CD14-positive monocyte (primary cell): ENCODE measurements around the gene RHOU. TPM values are rescaled to one million over a fixed set of nuclear protein-coding genes. Genes with fewer than 3 reads are reported as not detected.

Experiments used
- DNase-seq, 3 donors: peaks; one replicate each; pipeline ENCODE4 v3.0.0-alpha.2; 2011 to 2022
- H2AFZ ChIP-seq: 2 replicates; pipeline ENCODE4 v1.6.0; 2012; ENCODE audit warnings: mild to moderate bottlenecking, low read depth, low read length, inconsistent platforms; ENCODE audit not compliant: insufficient read depth, poor library complexity, severe bottlenecking
- H3K27ac ChIP-seq, 2 donors: 1 replicate in 1 of 2; 2 replicates in 1 of 2; pipeline ENCODE4 v1.5.1; 2012 to 2013; ENCODE audit warnings: low read length in 2 of 2, control low read depth in 1 of 2, inconsistent platforms in 1 of 2, low read depth in 1 of 2, mild to moderate bottlenecking in 1 of 2
- H3K27me3 ChIP-seq, 2 donors: one replicate each; pipeline versions ENCODE4 v1.6.0 to v1.6.1; 2011 to 2013; ENCODE audit warnings: low read length in 2 of 2; ENCODE audit not compliant: control insufficient read depth in 2 of 2, insufficient read depth in 2 of 2
- H3K36me3 ChIP-seq, 2 donors: replicated peaks in 1 of 2; 1 replicate in 1 of 2; 2 replicates in 1 of 2; pipeline versions ENCODE4 v1.5.1 to v1.6.1; 2012 to 2013; ENCODE audit warnings: low read length in 2 of 2, control low read depth in 1 of 2, inconsistent platforms in 1 of 2, mild to moderate bottlenecking in 1 of 2; ENCODE audit not compliant: insufficient read depth in 2 of 2, control insufficient read depth in 1 of 2
- H3K4me1 ChIP-seq, 2 donors: 1 replicate in 1 of 2; 2 replicates in 1 of 2; pipeline versions ENCODE4 v1.5.1 to v1.6.1; 2012 to 2013; ENCODE audit warnings: low read length in 2 of 2, control low read depth in 1 of 2, inconsistent platforms in 1 of 2, mild to moderate bottlenecking in 1 of 2, moderate library complexity in 1 of 2; ENCODE audit not compliant: insufficient read depth in 2 of 2, control insufficient read depth in 1 of 2
- H3K4me2 ChIP-seq: replicated peaks from 2 replicates; pipeline ENCODE3; 2012; ENCODE audit warnings: low read length, moderate library complexity, mild to moderate bottlenecking; ENCODE audit not compliant: poor library complexity, severe bottlenecking; ENCODE audit errors: extremely low read depth
- H3K4me3 ChIP-seq, 3 experiments: fragments of 200-600 bp in 1 of 3; sonication (generic) in 1 of 3; replicated peaks in 1 of 3; 1 replicate in 2 of 3; 2 replicates in 1 of 3; pipeline ENCODE4 v1.5.1; 2011 to 2013; ENCODE audit warnings: low read length in 3 of 3, mild to moderate bottlenecking in 3 of 3, control low read depth in 2 of 3, low read depth in 2 of 3, inconsistent platforms in 1 of 3, moderate library complexity in 1 of 3
- H3K79me2 ChIP-seq: 2 replicates; pipeline ENCODE4 v1.6.0; 2012; ENCODE audit warnings: mild to moderate bottlenecking, control low read depth, inconsistent platforms, low read length, moderate library complexity; ENCODE audit not compliant: insufficient read depth
- H3K9ac ChIP-seq: 2 replicates; pipeline ENCODE4 v1.6.0; 2017; ENCODE audit warnings: low read length, mild to moderate bottlenecking; ENCODE audit not compliant: insufficient read depth, poor library complexity, severe bottlenecking
- H3K9me3 ChIP-seq, 2 donors: replicated peaks in 1 of 2; 1 replicate in 1 of 2; 2 replicates in 1 of 2; pipeline versions ENCODE4 v1.5.1 to v1.6.1; 2012 to 2013; ENCODE audit warnings: low read length in 2 of 2, control low read depth in 1 of 2; ENCODE audit not compliant: control insufficient read depth in 1 of 2, insufficient read depth in 1 of 2
- H4K20me1 ChIP-seq: 2 replicates; pipeline ENCODE4 v1.6.0; 2012; ENCODE audit warnings: mild to moderate bottlenecking, low read length, control low read depth, moderate library complexity; ENCODE audit not compliant: insufficient read depth
- H3K27ac Mint-ChIP-seq, 7 donors: one replicate each; pipeline ENCODE4 v1.8.0; 2020; ENCODE audit warnings: mild to moderate bottlenecking in 7 of 7, mixed read lengths in 7 of 7, moderate library complexity in 6 of 7, inconsistent platforms in 2 of 7
- H3K27me3 Mint-ChIP-seq, 3 donors: one replicate each; pipeline ENCODE4 v1.8.0; 2021 to 2022; ENCODE audit warnings: low read depth in 3 of 3, mild to moderate bottlenecking in 3 of 3, mixed read lengths in 3 of 3, moderate library complexity in 3 of 3, inconsistent platforms in 1 of 3
- H3K36me3 Mint-ChIP-seq, 2 donors: one replicate each; pipeline ENCODE4 v1.8.0; 2020; ENCODE audit warnings: mixed read lengths in 2 of 2, inconsistent platforms in 1 of 2, mild to moderate bottlenecking in 1 of 2
- H3K4me1 Mint-ChIP-seq: one replicate; pipeline ENCODE4 v1.8.0; 2020; ENCODE audit warnings: mild to moderate bottlenecking, mixed read lengths
- H3K4me3 Mint-ChIP-seq, 2 donors: one replicate each; pipeline ENCODE4 v1.8.0; 2020; ENCODE audit warnings: mild to moderate bottlenecking in 2 of 2, mixed read lengths in 2 of 2, moderate library complexity in 1 of 2
- H3K9me3 Mint-ChIP-seq, 7 donors: one replicate each; pipeline ENCODE4 v1.8.0; 2020 to 2022; ENCODE audit warnings: mixed read lengths in 7 of 7, mild to moderate bottlenecking in 6 of 7, moderate library complexity in 6 of 7, inconsistent platforms in 2 of 7
- WGBS: methylation state at CpG from one replicate; pipeline ENCODE4 v1.1.5; 2013; ENCODE audit warnings: missing lambda C conversion rate; ENCODE audit not compliant: insufficient coverage; 5-methylcytosine and 5-hydroxymethylcytosine counted together
- intact Hi-C, 2 donors: fragments of 100-400 bp; cut with micrococcal nuclease; formaldehyde crosslinking; loops; one replicate each; pipeline versions ENCODE4 v1.15.0 to v1.15.1; 2023
- polyA plus RNA-seq, 3 donors: library from polyadenylated mRNA; depleted of rRNA in 1 of 3; unstranded in 2 of 3; stranded (reverse) in 1 of 3; fragments of 300-500 nt in 2 of 3; fragments of >200 nt in 1 of 3; fragmentation: Illumina TruSeq in 2 of 3; gene quantifications; 1 replicate in 2 of 3; 2 replicates in 1 of 3; pipeline ENCODE4 v1.2.3, GENCODE V29; 2012 to 2021
- TF ChIP-seq, protein P1 (sequence below): fragments of 200-600 bp; IDR thresholded peaks from one replicate; pipeline ENCODE4 v1.8.0; 2022; ENCODE audit warnings: antibody characterized with exemption, mild to moderate bottlenecking

Gene RHOU
- polyA plus RNA-seq, 3 donors: 4.1 to 11.6 (median 4.8) TPM

DNA sequence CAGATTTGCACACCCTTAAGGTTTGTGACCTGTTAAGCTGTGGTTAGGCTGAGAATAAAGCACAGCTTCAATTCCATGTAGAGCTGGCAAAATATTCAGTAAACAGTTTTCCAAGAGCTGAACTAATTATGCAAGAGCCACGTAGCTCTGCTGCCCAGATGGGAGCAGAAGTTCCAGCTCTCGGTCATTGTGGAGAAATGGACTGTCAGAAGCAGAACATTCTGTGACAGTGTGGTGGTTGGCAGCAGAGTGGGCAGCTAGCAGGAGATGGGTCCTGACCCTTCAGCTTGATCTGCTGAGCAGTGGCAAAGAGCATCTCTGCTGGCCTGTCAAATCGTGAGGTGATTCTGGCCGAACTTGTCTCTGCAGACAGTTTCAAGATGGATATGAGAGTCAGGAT lies 23.2 kb downstream of the RHOU start:
- H3K27ac Mint-ChIP-seq: no peak overlapping the region
- peaks cover 16% of the 10 kb centered on the region for H3K4me1 Mint-ChIP-seq
- TF ChIP-seq, protein P1, sequence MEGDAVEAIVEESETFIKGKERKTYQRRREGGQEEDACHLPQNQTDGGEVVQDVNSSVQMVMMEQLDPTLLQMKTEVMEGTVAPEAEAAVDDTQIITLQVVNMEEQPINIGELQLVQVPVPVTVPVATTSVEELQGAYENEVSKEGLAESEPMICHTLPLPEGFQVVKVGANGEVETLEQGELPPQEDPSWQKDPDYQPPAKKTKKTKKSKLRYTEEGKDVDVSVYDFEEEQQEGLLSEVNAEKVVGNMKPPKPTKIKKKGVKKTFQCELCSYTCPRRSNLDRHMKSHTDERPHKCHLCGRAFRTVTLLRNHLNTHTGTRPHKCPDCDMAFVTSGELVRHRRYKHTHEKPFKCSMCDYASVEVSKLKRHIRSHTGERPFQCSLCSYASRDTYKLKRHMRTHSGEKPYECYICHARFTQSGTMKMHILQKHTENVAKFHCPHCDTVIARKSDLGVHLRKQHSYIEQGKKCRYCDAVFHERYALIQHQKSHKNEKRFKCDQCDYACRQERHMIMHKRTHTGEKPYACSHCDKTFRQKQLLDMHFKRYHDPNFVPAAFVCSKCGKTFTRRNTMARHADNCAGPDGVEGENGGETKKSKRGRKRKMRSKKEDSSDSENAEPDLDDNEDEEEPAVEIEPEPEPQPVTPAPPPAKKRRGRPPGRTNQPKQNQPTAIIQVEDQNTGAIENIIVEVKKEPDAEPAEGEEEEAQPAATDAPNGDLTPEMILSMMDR: no peak
- no peak overlapping the region for H3K9ac ChIP-seq
- no peaks in the 10 kb centered on the region for H3K79me2 ChIP-seq
- H3K4me3 Mint-ChIP-seq: no peak overlapping the region
- peaks cover 0 to 7% of the 10 kb centered on the region in 2 donors for H3K9me3 ChIP-seq
- H3K27me3 Mint-ChIP-seq: peaks cover 23 to 31% (median 27%) of the 10 kb centered on the region in 3 donors
- peaks cover 0 to 7% of the 10 kb centered on the region in 2 donors for H3K36me3 Mint-ChIP-seq
- no peaks in the 10 kb centered on the region for H3K36me3 ChIP-seq
- H2AFZ ChIP-seq: no peak overlapping the region
- no peak overlapping the region for H3K4me3 ChIP-seq
- DNase-seq: no peak
- no peaks in the 10 kb centered on the region for H4K20me1 ChIP-seq
- no peak overlapping the region for H3K27ac ChIP-seq
- H3K4me2 ChIP-seq: no peak overlapping the region
- H3K9me3 Mint-ChIP-seq: peaks cover 5 to 11% (median 6%) of the 10 kb centered on the region in 7 donors
- peaks cover 0 to 2% of the 10 kb centered on the region in 2 donors for H3K4me1 ChIP-seq
- intact Hi-C loops: no loop called here
- 21% methylated on average over 2 of the region's 4 CpGs for WGBS
- H3K27me3 ChIP-seq: peaks cover 0 to 21% of the 10 kb centered on the region in 2 donors

DNA sequence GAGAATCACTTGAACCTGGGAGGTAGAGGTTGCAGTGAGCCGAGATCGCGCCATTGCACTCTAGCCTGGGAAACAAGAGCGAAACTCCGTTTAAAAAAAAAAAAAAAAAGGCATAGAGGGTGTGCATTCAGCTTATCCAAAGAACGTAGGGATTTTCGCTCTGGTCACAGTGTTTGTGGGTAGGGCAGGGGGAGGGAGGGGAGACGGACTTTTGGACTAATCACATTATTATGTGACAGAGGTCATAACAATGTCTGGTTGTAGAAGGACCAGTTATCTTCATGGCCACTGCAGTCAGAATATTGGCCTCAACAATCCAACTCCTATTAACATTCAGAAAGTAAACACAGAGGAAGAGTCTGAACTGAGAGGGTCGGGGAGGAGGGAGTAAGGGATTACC lies 25.7 kb downstream of the RHOU start:
- TF ChIP-seq, protein P1: no peak
- intact Hi-C loops: no loop called here
- WGBS: 100% methylated on average over 1 of the region's 9 CpGs

More for the DNA sequence above, 25.7 kb downstream of the RHOU start:
- Mint-ChIP-seq H3K9me3 (peaks cover 4 to 12% (median 6%) of the 10 kb centered on the region in 7 donors), H3K4me3 (no peak overlapping the region), H3K27ac (no peak overlapping the region), H3K27me3 (peaks cover 6 to 14% (median 12%) of the 10 kb centered on the region in 3 donors), H3K4me1 (peaks cover 7% of the 10 kb centered on the region), H3K36me3 (peaks cover 0 to 2% of the 10 kb centered on the region in 2 donors)
- DNase-seq: no peak
- Histone ChIP-seq H3K4me3 (no peak overlapping the region), H4K20me1 (no peaks in the 10 kb centered on the region), H3K9ac (no peak overlapping the region), H3K36me3 (no peaks in the 10 kb centered on the region), H3K79me2 (no peaks in the 10 kb centered on the region), H3K9me3 (peaks cover 0 to 7% of the 10 kb centered on the region in 2 donors), H3K27ac (no peak overlapping the region), H2AFZ (no peak overlapping the region), H3K27me3 (peaks cover 0 to 6% of the 10 kb centered on the region in 2 donors), H3K4me2 (no peak overlapping the region), H3K4me1 (peaks cover 5 to 7% of the 10 kb centered on the region in 2 donors)
